HG03571 (cell line): Measurements from ENCODE around the gene IFNGR1.
A peak's percentile ranks its signal among the peaks of the same experiment; 100 is the strongest.
"Not testable (repeated sequence)": the region's sequence is repeated elsewhere in the genome, so short reads cannot be mapped to it uniquely, and the experiment has no call there.

Experiments used
- ATAC-seq: cut with Tn5 transposase; IDR thresholded peaks from one replicate; pipeline ENCODE4 v1.9.1; 2021; ENCODE audit not compliant: unreplicated experiment

The IFNGR1 gene

GRCh38 chr6:137218917-137219663 is at the start of gene IFNGR1:
TSS of gene IFNGR1 (minus strand) at chr6:137219385. CDS start at chr6:137219327, 58 bp downstream.
- ATAC-seq = peak; percentile 86

- no peak for ATAC-seq
These were observed 49.7 kb upstream of the IFNGR1 start for GRCh38 chr6:137268911-137269310.

- ATAC-seq = no peak
These were observed 47.1 kb upstream of the IFNGR1 start for GRCh38 chr6:137266309-137266586.

- no peak for ATAC-seq
These were observed 46.5 kb upstream of the IFNGR1 start for GRCh38 chr6:137265561-137266308.

- no peak for ATAC-seq
These were observed 45.3 kb upstream of the IFNGR1 start for GRCh38 chr6:137264311-137265075.

- peak; percentile 80 for ATAC-seq
These were observed 42.6 kb upstream of the IFNGR1 start for GRCh38 chr6:137261761-137262160.

- no peak for ATAC-seq
These were observed 42.2 kb upstream of the IFNGR1 start for GRCh38 chr6:137261361-137261760.

GRCh38 chr6:137260217-137260616 is 41.0 kb upstream of the IFNGR1 start:
- no peak for ATAC-seq

GRCh38 chr6:137259349-137259748 is 40.2 kb upstream of the IFNGR1 start:
- ATAC-seq = no peak

- no peak for ATAC-seq
These were observed 39.0 kb upstream of the IFNGR1 start for GRCh38 chr6:137258170-137258569.

- ATAC-seq = no peak
These were observed 37.3 kb upstream of the IFNGR1 start for GRCh38 chr6:137256350-137257103.

- no peak for ATAC-seq
These were observed 35.8 kb upstream of the IFNGR1 start for GRCh38 chr6:137254966-137255365.

- ATAC-seq = not testable (repeated sequence)
These were observed 35.2 kb upstream of the IFNGR1 start for GRCh38 chr6:137254430-137254829.

GRCh38 chr6:137248702-137249101 is 29.5 kb upstream of the IFNGR1 start:
- no peak for ATAC-seq

- ATAC-seq = no peak
These were observed 28.5 kb upstream of the IFNGR1 start for GRCh38 chr6:137247724-137248123.

- no peak for ATAC-seq
These were observed 27.6 kb upstream of the IFNGR1 start for GRCh38 chr6:137246791-137247202.

GRCh38 chr6:137246164-137246563 is 27.0 kb upstream of the IFNGR1 start:
- no peak for ATAC-seq

GRCh38 chr6:137241481-137242038 is 22.4 kb upstream of the IFNGR1 start:
- ATAC-seq = no peak

- ATAC-seq = no peak
These were observed 21.0 kb upstream of the IFNGR1 start for GRCh38 chr6:137240168-137240567.

- no peak for ATAC-seq
These were observed 18.4 kb upstream of the IFNGR1 start for GRCh38 chr6:137237413-137238170.
